Esophagus squamous epithelium (tissue), 5 donors: ENCODE measurements around the gene TNPO3. TPM values are rescaled to one million over a fixed set of nuclear protein-coding genes. Genes with fewer than 3 reads are reported as not detected.

Experiments
- DNase-seq: peaks from one replicate; lab custom pipeline; 2025; lab: John Stamatoyannopoulos, UW
- H3K27ac ChIP-seq, 4 donors: fragments of 200-600 bp; sonication (generic); one replicate each; pipeline ENCODE4 v1.5.1; 2016 to 2019; ENCODE audit warnings: mild to moderate bottlenecking in 1 of 4
- H3K27me3 ChIP-seq, 4 donors: fragments of 200-600 bp; sonication (generic); 1 replicate in 3 of 4; 2 replicates in 1 of 4; pipeline versions ENCODE4 v1.5.1 to v1.6.0; 2017 to 2021; ENCODE audit warnings: antibody characterized with exemption in 1 of 4
- H3K36me3 ChIP-seq, 3 donors: fragments of 200-600 bp; sonication (generic); one replicate each; pipeline ENCODE4 v1.5.1; 2016 to 2019
- H3K4me1 ChIP-seq, 3 donors: fragments of 200-600 bp; sonication (generic); one replicate each; pipeline ENCODE4 v1.5.1; 2017 to 2019
- H3K4me3 ChIP-seq, 4 donors: fragments of 200-600 bp; sonication (generic); 1 replicate in 3 of 4; 2 replicates in 1 of 4; pipeline ENCODE4 v1.5.1; 2016 to 2019; ENCODE audit warnings: mild to moderate bottlenecking in 2 of 4, moderate library complexity in 1 of 4
- H3K9me3 ChIP-seq, 3 donors: fragments of 200-600 bp; sonication (generic); one replicate each; pipeline ENCODE4 v1.5.1; 2016 to 2019
- CTCF ChIP-seq, 6 experiments: fragments of 450-650 bp in 4 of 6; fragments of 200-600 bp in 2 of 6; sonication (generic) in 2 of 6; IDR thresholded peaks; one replicate each; pipeline ENCODE4 v1.5.1; 2016 to 2019; ENCODE audit warnings: antibody characterized with exemption in 6 of 6, mild to moderate bottlenecking in 4 of 6, moderate library complexity in 4 of 6
- POLR2A ChIP-seq, 4 donors: fragments of 450-650 bp; IDR thresholded peaks; one replicate each; pipeline ENCODE4 v1.6.1; 2017; ENCODE audit warnings: antibody characterized with exemption in 4 of 4, mild to moderate bottlenecking in 4 of 4, moderate library complexity in 3 of 4
- WGBS, 2 donors: methylation state at CpG; one replicate each; pipeline ENCODE4 v1.1.5; 2018; 5-methylcytosine and 5-hydroxymethylcytosine counted together
- intact Hi-C: fragments of 100-400 bp; cut with DNase I; formaldehyde crosslinking; loops from one replicate; pipeline ENCODE4 v1.15.0; 2022
- total RNA-seq, 4 donors: library from RNA; depleted of rRNA; stranded (reverse); fragments of >200 nt; gene quantifications; one replicate each; pipeline ENCODE4 v1.1.0, GENCODE V29; 2016
- donor health status: DM: yes; HTN: yes; CAD: no.

TNPO3 gene
- total RNA-seq, 4 donors from 2014 or later = 26.4 to 49.6 (median 39.3) TPM

- Histone ChIP-seq H3K4me1 (peaks cover 0 to 41% (median 6%) of the 10 kb centered on the region in 3 donors), H3K36me3 (peaks cover 0 to 95% (median 33%) of the 10 kb centered on the region in 3 donors), H3K4me3 (no peak overlapping the region), H3K27me3 (no peaks in the 10 kb centered on the region), H3K27ac (no peak overlapping the region), H3K9me3 (no peaks in the 10 kb centered on the region)
- WGBS, 2 donors = 83 to 87% methylated on average over 2 of the region's 2 CpGs
- DNase-seq = no peak
- TF ChIP-seq POLR2A (IDR thresholded peaks at IDR 0.05) (no peak), CTCF (IDR thresholded peaks at IDR 0.05) (no peak)
- intact Hi-C loops = no loop called here
Measured at GRCh38 chr7:128954150-128954549, 100.8 kb downstream of the TNPO3 start.

- TF ChIP-seq POLR2A (IDR thresholded peaks at IDR 0.05) = no peak
- no peak overlapping the region for H3K4me3 ChIP-seq
- no peak for DNase-seq
- peaks cover 0 to 97% (median 24%) of the 10 kb centered on the region in 3 donors for H3K36me3 ChIP-seq
- intact Hi-C loops = no loop called here
- no peaks in the 10 kb centered on the region for H3K27me3 ChIP-seq
- WGBS, 2 donors = 88 to 90% methylated on average over 5 of the region's 5 CpGs
- no peak overlapping the region for H3K27ac ChIP-seq
- no peaks in the 10 kb centered on the region for H3K9me3 ChIP-seq
- peaks cover 0 to 23% (median 0%) of the 10 kb centered on the region in 3 donors for H3K4me1 ChIP-seq
Measured at GRCh38 chr7:128951296-128951695, 103.6 kb downstream of the TNPO3 start.

GRCh38 chr7:128948976-128949760, 105.7 kb downstream of the TNPO3 start:
- intact Hi-C loops = no loop called here
- Histone ChIP-seq H3K27me3 (no peaks in the 10 kb centered on the region), H3K36me3 (peaks cover 0 to 96% (median 3%) of the 10 kb centered on the region in 3 donors), H3K9me3 (no peaks in the 10 kb centered on the region), H3K4me1 (peaks cover 0 to 10% (median 0%) of the 10 kb centered on the region in 3 donors), H3K27ac (no peak overlapping the region), H3K4me3 (no peak overlapping the region)
- 93 to 100% methylated on average over 2 to 3 of the region's 4 CpGs for WGBS, 2 donors
- no peak for DNase-seq
- no peak for TF ChIP-seq POLR2A (IDR thresholded peaks at IDR 0.05)

- H3K4me1 ChIP-seq = peaks cover 0 to 10% (median 0%) of the 10 kb centered on the region in 3 donors
- intact Hi-C loops = no loop called here
- WGBS, 2 donors = 62 to 72% methylated on average over 7 of the region's 12 CpGs
- H3K27me3 ChIP-seq = no peaks in the 10 kb centered on the region
- DNase-seq = no peak
- no peaks in the 10 kb centered on the region for H3K9me3 ChIP-seq
- peaks cover 0 to 91% (median 0%) of the 10 kb centered on the region in 3 donors for H3K36me3 ChIP-seq
- TF ChIP-seq POLR2A (IDR thresholded peaks at IDR 0.05) = no peak
- no peak for TF ChIP-seq CTCF (IDR thresholded peaks at IDR 0.05)
- H3K4me3 ChIP-seq = no peak overlapping the region
- no peak overlapping the region for H3K27ac ChIP-seq
Measured at GRCh38 chr7:128948312-128948973, 106.5 kb downstream of the TNPO3 start.

- DNase-seq = no peak
- TF ChIP-seq POLR2A (IDR thresholded peaks at IDR 0.05) (no peak), CTCF (IDR thresholded peaks at IDR 0.05) (no peak)
- H3K27me3 ChIP-seq = no peaks in the 10 kb centered on the region
- WGBS, 2 donors = 76% methylated on average over 6 of the region's 9 CpGs; no CpG with 5 or more reads in 1 of the 2 donors
- peaks cover 0 to 10% (median 0%) of the 10 kb centered on the region in 3 donors for H3K4me1 ChIP-seq
- H3K9me3 ChIP-seq = no peaks in the 10 kb centered on the region
- intact Hi-C loops = no loop called here
- H3K27ac ChIP-seq = no peak overlapping the region
- peaks cover 0 to 85% (median 0%) of the 10 kb centered on the region in 3 donors for H3K36me3 ChIP-seq
- no peak overlapping the region for H3K4me3 ChIP-seq
Measured at GRCh38 chr7:128947854-128948253, 107.1 kb downstream of the TNPO3 start.
